Forelimb muscle (tissue), 1 donor: Measurements from ENCODE around the gene GLIPR2. TPM values are rescaled to one million over a fixed set of nuclear protein-coding genes. Genes with fewer than 3 reads are reported as not detected.
A peak's percentile ranks its signal among the peaks of the same experiment; 100 is the strongest.
"Not testable (repeated sequence)": the region's sequence is repeated elsewhere in the genome, so short reads cannot be mapped to it uniquely, and the experiment has no call there.

ENCODE experiments used
- DNase-seq: peaks from one replicate; pipeline ENCODE4 v3.0.0-alpha.2; 2013; ENCODE audit warnings: low read depth
- polyA plus RNA-seq: library from polyadenylated mRNA; unstranded; fragments of 120-200 nt; gene quantifications from one replicate; pipeline ENCODE4 v1.2.1, GENCODE V29; 2013; ENCODE audit not compliant: insufficient read length

The GLIPR2 gene
- polyA plus RNA-seq, 1 donor, result 97.5 TPM

- DNase-seq, result no peak
Observed at GRCh38 chr9:36144309-36145232, 8.0 kb downstream of the GLIPR2 start.

- no peak for DNase-seq
Observed at GRCh38 chr9:36145970-36146369, 9.4 kb downstream of the GLIPR2 start.

- no peak for DNase-seq
Observed at GRCh38 chr9:36146651-36147050, 10.1 kb downstream of the GLIPR2 start.

GRCh38 chr9:36147441-36148175 lies 11.1 kb downstream of the GLIPR2 start:
- DNase-seq, result no peak

- DNase-seq, result no peak
Observed at GRCh38 chr9:36148311-36149051, 11.9 kb downstream of the GLIPR2 start.

- no peak for DNase-seq
Observed at GRCh38 chr9:36149197-36149596, 12.7 kb downstream of the GLIPR2 start.

GRCh38 chr9:36150574-36151315 lies 14.2 kb downstream of the GLIPR2 start:
- no peak for DNase-seq

GRCh38 chr9:36151316-36152210 lies 15.0 kb downstream of the GLIPR2 start:
- no peak for DNase-seq

GRCh38 chr9:36152741-36153438 lies 16.4 kb downstream of the GLIPR2 start:
- DNase-seq, result no peak

GRCh38 chr9:36153746-36154145 lies 17.2 kb downstream of the GLIPR2 start:
- DNase-seq, result no peak

GRCh38 chr9:36154331-36154952 lies 17.9 kb downstream of the GLIPR2 start:
- no peak for DNase-seq

GRCh38 chr9:36156116-36156515 lies 19.6 kb downstream of the GLIPR2 start:
- no peak for DNase-seq

GRCh38 chr9:36158122-36158521 lies 21.6 kb downstream of the GLIPR2 start:
- DNase-seq, result no peak

GRCh38 chr9:36158917-36159316 lies 22.4 kb downstream of the GLIPR2 start:
- DNase-seq, result peak; percentile 94

- not testable (repeated sequence) for DNase-seq
Observed at GRCh38 chr9:36159509-36159908, 23.0 kb downstream of the GLIPR2 start.

- DNase-seq, result not testable (repeated sequence)
Observed at GRCh38 chr9:36160126-36160525, 23.6 kb downstream of the GLIPR2 start.

GRCh38 chr9:36161187-36161586 lies 24.7 kb downstream of the GLIPR2 start:
- no peak for DNase-seq

GRCh38 chr9:36162211-36162738 lies 25.7 kb downstream of the GLIPR2 start:
- DNase-seq, result no peak
